GM19193 (cell line): ENCODE measurements around the gene HIPK2.
A peak's percentile ranks its signal among the peaks of the same experiment; 100 is the strongest.

Experiments
- POLR2A ChIP-seq: IDR thresholded peaks from 4 replicates; pipeline ENCODE4 v1.6.1; 2011; ENCODE audit not compliant: insufficient read depth, insufficient read length; ENCODE audit errors: extremely low read depth

Gene HIPK2

DNA sequence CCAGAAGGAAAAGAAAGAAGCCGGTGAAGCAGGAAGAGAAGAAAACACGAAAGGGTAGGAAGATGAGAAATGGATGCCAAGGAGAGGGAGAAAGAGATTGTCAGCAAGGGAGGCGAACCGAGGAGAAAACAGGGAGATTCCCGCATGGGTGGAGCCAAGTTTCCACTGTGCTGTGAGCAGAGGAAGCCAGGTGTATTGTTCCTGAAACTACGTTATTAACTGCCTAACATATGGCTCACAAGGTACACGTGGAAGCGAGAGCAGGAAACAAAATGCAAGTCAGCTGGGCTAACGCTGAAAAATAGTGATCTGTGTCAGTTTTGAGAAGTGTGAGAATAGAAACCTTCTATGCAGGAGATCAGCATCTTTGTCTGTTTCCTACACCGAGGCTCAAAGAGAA, 20.4 kb upstream of the HIPK2 start:
- no peak for TF ChIP-seq POLR2A

DNA sequence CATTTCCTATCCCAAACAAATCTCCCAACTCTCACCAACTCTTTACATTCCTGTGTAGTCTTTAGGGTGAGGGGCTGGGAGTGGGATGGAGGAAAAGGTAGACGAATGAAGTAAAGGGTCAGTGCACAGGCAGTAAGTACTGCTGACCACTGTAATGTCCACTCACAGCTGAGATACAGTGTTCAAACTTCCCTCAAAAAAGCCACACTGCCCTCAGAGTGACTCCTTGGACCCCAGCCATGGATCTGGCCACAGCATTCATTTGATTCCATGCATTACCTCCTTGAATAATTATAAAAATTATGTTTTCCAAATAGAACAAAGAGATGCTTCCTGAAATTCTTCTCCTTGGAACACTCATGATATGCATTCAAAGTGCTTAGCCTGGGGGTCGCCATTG, 19.8 kb upstream of the HIPK2 start:
- TF ChIP-seq POLR2A: no peak

GRCh38 chr7:139791316-139791715, 13.5 kb upstream of the HIPK2 start:
- no peak for TF ChIP-seq POLR2A

DNA sequence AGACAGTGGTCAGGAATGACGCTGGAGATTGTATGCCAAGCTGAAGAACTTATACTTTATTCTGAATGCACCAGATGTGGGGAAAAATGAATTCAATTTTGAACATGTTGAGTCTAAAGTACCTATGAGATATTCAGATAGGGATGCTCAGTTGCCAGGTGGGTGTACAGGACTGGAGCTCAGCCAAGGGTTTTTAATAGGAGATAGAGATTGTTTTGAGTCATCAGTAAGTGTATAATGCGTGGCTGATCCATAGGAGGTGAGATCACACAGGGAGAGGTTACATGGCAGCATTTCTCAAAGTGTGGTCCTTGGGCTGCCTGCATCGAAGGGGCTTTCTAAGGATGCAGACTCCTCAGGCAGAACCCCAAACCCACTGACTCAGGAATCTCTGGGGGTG, 6.8 kb upstream of the HIPK2 start:
- no peak for TF ChIP-seq POLR2A

DNA sequence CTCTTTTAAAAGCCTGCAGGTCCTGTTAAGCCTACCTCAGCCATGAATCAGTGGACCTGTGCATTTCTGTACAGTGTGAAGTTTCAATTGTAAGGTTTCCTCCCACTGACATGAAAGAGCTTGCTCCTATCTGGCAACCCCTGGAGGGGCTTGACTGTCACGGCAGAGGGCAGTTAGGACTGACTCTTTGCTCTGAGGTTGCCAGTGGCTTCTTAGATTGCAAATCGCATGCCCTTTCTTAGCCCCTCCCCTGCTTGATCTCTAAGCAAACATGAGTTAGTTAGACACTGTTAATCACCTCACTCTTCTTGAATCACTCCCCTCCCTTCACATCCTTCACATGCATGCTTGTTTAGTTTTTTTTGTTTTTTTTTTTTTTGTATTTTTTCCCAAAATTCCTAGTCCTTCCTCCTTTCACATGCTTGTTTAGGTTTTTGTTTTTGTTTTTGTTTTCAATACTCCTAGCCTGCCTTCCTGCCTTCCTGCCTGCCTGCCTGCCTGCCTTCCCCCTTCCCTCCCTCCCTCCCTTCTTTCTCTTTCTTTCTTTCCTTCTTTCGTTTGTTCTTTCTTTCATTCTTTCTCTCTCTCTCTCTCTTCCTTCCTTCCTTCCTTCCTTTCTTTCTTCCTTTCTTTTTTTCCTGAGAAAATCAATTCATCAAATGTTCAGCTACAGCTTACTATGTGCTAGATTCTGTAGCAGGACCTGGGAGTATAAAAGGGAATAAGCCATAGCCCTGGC, 6.0 kb upstream of the HIPK2 start:
- TF ChIP-seq POLR2A: no peak

DNA sequence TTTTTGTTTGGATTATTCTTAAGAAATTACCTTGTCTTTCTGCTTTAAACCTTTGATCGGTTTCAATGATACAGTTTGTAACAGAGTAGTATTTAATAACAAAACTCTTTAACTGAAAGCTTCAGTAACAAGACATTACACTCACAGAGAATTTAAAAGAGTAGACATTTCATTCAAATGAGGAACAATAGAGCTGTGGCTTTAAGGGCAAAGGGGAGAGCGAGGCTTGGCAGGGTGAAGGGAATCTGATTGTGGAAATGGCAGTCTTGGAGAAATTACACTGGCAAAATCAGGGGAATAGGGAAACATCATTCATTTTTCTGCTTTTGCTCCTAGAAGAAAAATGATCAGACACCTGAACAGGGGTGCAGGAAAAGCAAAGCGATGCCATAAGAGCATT, 5.1 kb upstream of the HIPK2 start:
- TF ChIP-seq POLR2A: no peak

GRCh38 chr7:139777133-139777891, 486 bp downstream of the HIPK2 start:
- TF ChIP-seq POLR2A: no peak

DNA sequence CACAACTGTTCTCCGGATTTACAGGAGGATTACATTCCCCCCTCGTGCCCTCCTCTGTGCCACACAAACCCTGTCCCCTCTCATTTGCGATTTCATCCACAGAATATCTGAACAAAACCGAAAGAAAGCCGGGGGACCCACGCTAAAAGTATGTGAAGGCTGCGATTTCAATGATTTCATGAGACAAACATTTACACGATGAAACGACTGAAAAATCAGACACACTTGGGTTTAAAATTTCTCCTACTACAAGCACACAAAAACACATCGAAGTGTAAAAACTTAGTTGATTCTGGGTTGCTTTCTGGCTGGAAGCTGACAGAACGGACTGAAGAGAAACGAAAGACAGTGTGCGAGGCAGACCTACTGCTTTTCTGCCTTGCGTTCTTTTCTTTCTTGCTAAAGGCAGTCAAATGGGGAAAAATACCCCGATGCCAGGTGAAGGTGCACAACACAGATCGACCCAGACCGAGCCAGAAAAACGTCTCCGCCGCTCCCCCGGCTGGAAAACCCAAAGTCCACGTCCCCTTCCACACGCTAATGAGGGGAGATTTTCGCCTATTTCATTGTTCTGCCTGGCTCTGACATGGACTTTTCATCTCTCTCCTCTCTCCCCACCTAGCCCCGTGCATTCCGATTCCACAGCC, 1.2 kb downstream of the HIPK2 start:
- no peak for TF ChIP-seq POLR2A

DNA sequence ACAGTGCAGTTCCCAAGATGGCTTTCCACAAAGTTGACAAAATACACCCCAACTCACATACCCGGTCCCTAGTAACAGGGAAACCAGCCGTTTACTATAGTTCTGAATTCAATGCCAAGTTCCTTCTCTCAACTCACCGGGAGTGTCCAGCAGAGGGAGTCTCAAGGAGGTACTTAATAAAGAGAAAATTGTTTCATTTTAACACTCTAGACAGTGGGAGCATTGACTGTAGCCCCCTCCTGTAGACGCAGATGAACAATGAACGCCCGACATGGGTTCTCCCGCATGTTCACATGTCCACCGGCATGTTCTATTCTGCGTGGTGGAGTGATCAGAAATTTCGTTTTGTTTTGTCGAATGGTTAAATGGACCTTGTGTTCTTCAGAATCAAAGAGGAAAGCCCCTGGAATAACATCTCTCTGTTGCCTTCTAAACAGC, 1.9 kb downstream of the HIPK2 start:
- peak; percentile 33 for TF ChIP-seq POLR2A

DNA sequence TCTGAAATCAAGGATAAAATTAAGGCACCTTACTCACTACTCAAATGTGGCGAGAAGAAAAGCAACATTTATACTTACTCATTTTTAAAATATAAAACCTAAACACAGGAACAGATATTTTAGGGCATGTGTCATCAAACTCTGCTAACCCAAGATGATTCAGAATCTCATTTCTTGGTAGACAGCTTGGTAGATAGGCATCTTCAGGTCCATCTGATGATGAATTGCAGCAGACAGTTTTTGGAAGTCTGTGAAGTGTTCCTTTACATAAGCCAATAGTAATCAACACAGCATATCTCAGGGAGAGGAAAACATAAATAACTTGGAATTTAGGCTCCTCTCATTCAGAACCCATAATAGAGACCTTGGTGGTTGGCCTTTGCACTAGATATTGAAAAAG, 3.4 kb downstream of the HIPK2 start:
- no peak for TF ChIP-seq POLR2A

DNA sequence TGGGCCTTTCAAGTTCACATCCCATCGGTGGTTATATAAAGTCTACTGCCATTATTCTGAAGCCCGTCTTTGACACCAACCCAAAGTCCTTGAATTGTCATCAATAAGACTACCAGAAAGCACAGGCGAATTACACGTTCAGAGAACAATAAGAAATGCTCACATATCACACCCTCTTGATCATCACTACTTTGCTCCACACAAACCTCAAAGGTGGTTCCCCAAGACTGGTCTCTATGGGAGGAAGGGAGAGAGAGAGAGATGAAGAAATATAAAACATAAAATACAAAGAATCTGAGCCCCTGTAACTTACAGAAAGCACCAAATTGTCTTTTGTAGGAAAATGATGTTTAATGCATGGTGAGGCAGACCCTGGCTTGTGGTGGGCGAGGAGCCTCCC, 4.4 kb downstream of the HIPK2 start:
- no peak for TF ChIP-seq POLR2A

DNA sequence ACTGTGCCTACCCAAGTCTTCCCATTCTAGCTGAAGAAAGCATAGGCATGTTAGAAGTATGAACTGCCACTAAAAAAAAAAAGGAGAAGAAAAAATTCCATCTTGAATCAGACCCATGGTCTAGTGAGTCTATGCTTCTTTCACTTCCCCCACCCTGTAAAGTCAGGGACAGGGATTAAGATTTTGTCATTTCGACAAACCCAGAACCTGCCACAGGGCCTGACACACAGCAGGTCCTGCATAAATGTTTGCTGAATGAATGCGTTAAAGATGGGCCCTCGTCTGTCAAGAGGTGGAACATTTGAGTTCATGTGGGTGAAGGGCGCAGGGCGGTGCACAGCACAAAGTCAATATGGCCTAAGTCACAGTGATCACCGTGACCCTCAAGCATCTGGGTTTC, 4.9 kb downstream of the HIPK2 start:
- no peak for TF ChIP-seq POLR2A

DNA sequence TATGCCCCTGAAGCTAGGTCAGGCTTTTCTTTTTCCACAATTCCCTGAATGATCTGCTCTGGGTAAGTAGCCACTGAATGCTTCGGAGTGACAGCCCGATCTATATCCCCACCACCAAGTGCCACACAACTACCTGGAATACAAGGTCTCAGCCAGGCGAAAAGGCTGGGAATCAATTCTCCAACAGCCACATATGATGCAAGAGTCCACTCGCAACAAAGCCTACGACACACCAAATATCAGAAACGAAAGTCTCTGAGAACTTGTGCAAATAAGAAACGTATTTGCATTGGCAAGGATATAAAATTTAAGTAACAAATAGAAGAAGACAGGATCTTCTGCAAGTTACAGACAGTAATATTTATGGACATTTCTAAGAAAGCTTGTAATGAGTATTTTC, 5.7 kb downstream of the HIPK2 start:
- TF ChIP-seq POLR2A: no peak

- TF ChIP-seq POLR2A: no peak
Measured at GRCh38 chr7:139771001-139771956, 6.5 kb downstream of the HIPK2 start.

DNA sequence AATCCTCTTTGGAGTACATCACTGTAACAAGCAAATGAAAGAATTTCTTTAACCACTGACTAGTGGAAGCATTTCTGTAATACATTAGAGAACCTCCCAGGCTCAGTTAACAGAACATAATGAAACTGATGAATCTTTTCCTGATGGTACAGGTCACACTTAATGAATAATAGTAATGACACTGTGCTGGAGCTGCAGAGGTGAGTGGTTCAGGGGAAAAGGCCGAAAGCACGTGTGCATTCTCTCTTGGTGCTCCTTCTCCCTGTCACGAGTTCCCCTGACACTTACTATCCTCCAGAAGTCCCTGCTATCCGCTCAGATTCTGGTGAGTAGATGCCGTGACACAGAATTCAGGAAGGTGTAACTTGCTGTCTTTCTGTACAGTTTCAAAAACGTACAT, 8.0 kb downstream of the HIPK2 start:
- no peak for TF ChIP-seq POLR2A
